Astrocyte (in vitro differentiated cells and primary cell): ENCODE measurements around the gene FGFRL1. TPM values are rescaled to one million over a fixed set of nuclear protein-coding genes. Genes with fewer than 3 reads are reported as not detected.

Experiments
- DNase-seq: peaks from one replicate; pipeline ENCODE4 v3.0.0-alpha.2; 2010; ENCODE audit warnings: low read depth
- FAIRE-seq: peaks from 2 replicates; lab custom pipeline; 2011; peaks lifted over from hg19 to GRCh38; lab: Jason Lieb, UNC
- H2AFZ ChIP-seq: 2 replicates; pipeline ENCODE4 v1.6.0; 2012; ENCODE audit warnings: low read depth, low read length, inconsistent platforms
- H3K27ac ChIP-seq: 2 replicates; pipeline ENCODE4 v1.5.1; 2011; ENCODE audit warnings: low read depth, low read length, inconsistent platforms
- H3K27me3 ChIP-seq: 2 replicates; pipeline ENCODE4 v1.6.0; 2011; ENCODE audit warnings: low read length, inconsistent platforms; ENCODE audit not compliant: insufficient read depth
- H3K36me3 ChIP-seq: 2 replicates; pipeline ENCODE4 v1.5.1; 2011; ENCODE audit warnings: low read length, inconsistent platforms; ENCODE audit not compliant: insufficient read depth
- H3K4me1 ChIP-seq: 2 replicates; pipeline ENCODE4 v1.5.1; 2011; ENCODE audit warnings: low read length, inconsistent platforms; ENCODE audit not compliant: insufficient read depth
- H3K4me2 ChIP-seq: 2 replicates; pipeline ENCODE4 v1.6.0; 2012; ENCODE audit warnings: low read length, inconsistent platforms
- H3K4me3 ChIP-seq: 2 replicates; pipeline ENCODE4 v1.5.1; 2011; ENCODE audit warnings: low read depth, mild to moderate bottlenecking, low read length, inconsistent platforms; ENCODE audit not compliant: insufficient read depth
- H3K79me2 ChIP-seq: 2 replicates; pipeline ENCODE4 v1.6.0; 2012; ENCODE audit warnings: mild to moderate bottlenecking, low read length, inconsistent platforms; ENCODE audit not compliant: insufficient read depth
- H3K9ac ChIP-seq: 2 replicates; pipeline ENCODE4 v1.6.0; 2012; ENCODE audit warnings: mild to moderate bottlenecking, low read length, inconsistent platforms
- H3K9me3 ChIP-seq: 2 replicates; pipeline ENCODE4 v1.5.1; 2012; ENCODE audit warnings: low read depth, mild to moderate bottlenecking, low read length, inconsistent platforms; ENCODE audit not compliant: insufficient read depth
- H4K20me1 ChIP-seq: 2 replicates; pipeline ENCODE4 v1.6.0; 2012; ENCODE audit warnings: low read length, inconsistent platforms; ENCODE audit not compliant: insufficient read depth
- H3K27ac Mint-ChIP-seq: one replicate; pipeline ENCODE4 v1.8.0; 2021; ENCODE audit warnings: mild to moderate bottlenecking, mixed read lengths; ENCODE audit not compliant: unreplicated experiment
- H3K27me3 Mint-ChIP-seq: one replicate; pipeline ENCODE4 v1.8.0; 2021; ENCODE audit warnings: low read depth, mixed read lengths; ENCODE audit not compliant: unreplicated experiment
- H3K36me3 Mint-ChIP-seq: one replicate; pipeline ENCODE4 v1.8.0; 2021; ENCODE audit warnings: low read depth, mixed read lengths; ENCODE audit not compliant: unreplicated experiment
- H3K4me1 Mint-ChIP-seq: one replicate; pipeline ENCODE4 v1.8.0; 2021; ENCODE audit warnings: low read depth, mixed read lengths; ENCODE audit not compliant: unreplicated experiment
- H3K4me3 Mint-ChIP-seq: one replicate; pipeline ENCODE4 v1.8.0; 2021; ENCODE audit warnings: mild to moderate bottlenecking, moderate library complexity, mixed read lengths; ENCODE audit not compliant: unreplicated experiment
- H3K9me3 Mint-ChIP-seq: one replicate; pipeline ENCODE4 v1.8.0; 2021; ENCODE audit warnings: mild to moderate bottlenecking, mixed read lengths; ENCODE audit not compliant: unreplicated experiment
- EZH2 ChIP-seq: IDR thresholded peaks from 2 replicates; pipeline ENCODE4 v1.6.1; 2012; ENCODE audit warnings: mild to moderate bottlenecking, low read length, inconsistent platforms; ENCODE audit not compliant: insufficient read depth
- total RNA-seq: library from RNA; stranded (reverse); gene quantifications from 2 replicates; pipeline ENCODE4 v1.2.1, GENCODE V29; 2021
- TF ChIP-seq, protein P1 (sequence below): IDR thresholded peaks from 2 replicates; pipeline ENCODE4 v1.5.1; 2011; ENCODE audit warnings: low read depth, mild to moderate bottlenecking, inconsistent platforms, low read length, moderate library complexity; ENCODE audit not compliant: insufficient read depth

FGFRL1 gene
- total RNA-seq, 1 donor from 2014 or later: 64.2 TPM

DNA sequence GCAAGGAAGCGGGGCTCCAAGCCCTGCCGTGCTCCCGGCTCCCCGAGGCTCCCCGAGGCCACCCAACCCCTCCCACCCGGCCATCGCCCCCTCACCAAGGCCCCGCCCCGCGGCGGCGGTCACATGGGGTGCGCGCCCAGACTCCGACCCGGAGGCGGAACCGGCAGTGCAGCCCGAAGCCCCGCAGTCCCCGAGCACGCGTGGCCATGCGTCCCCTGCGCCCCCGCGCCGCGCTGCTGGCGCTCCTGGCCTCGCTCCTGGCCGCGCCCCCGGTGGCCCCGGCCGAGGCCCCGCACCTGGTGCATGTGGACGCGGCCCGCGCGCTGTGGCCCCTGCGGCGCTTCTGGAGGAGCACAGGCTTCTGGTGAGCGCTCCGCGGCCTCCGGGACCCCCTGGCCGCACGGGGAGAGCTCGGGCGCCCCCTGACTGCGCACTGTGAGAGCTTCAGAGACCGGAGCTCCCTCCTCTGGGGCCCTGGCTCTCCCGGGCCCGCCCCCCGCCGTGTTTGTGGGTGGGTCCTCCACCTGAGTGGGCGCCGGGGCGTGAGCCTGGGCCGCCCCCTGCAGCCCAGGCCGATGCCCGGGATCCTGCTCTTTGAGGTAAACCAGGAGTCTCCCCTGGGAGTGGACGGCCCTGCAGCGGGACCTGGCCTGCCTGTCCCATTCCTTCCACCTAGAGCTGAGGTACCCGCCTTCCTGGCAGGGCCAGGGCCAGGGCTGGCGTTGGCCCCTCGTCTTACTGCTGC lies 24.4 kb upstream of the FGFRL1 start, which contains the start of gene IDUA:
TSS of gene IDUA (plus strand) at position 166 of the 745 bp plus-strand sequence. CDS start at position 207, 41 bp downstream.
- Histone ChIP-seq H3K27ac (peak within 1 kb of the TSS; percentile 31), H4K20me1 (peaks cover 9% of the 10 kb centered on the region), H3K4me1 (peaks cover 24% of the 10 kb centered on the region), H3K9ac (peak within 1 kb of the TSS; percentile 83), H3K9me3 (no peaks in the 10 kb centered on the region), H2AFZ (peak within 1 kb of the TSS; percentile 88), H3K4me3 (peak within 1 kb of the TSS; percentile 80), H3K36me3 (no peaks in the 10 kb centered on the region), H3K79me2 (no peaks in the 10 kb centered on the region), H3K4me2 (peak within 1 kb of the TSS; percentile 99), H3K27me3 (no peaks in the 10 kb centered on the region)
- no peak for TF ChIP-seq EZH2
- TF ChIP-seq, protein P1, sequence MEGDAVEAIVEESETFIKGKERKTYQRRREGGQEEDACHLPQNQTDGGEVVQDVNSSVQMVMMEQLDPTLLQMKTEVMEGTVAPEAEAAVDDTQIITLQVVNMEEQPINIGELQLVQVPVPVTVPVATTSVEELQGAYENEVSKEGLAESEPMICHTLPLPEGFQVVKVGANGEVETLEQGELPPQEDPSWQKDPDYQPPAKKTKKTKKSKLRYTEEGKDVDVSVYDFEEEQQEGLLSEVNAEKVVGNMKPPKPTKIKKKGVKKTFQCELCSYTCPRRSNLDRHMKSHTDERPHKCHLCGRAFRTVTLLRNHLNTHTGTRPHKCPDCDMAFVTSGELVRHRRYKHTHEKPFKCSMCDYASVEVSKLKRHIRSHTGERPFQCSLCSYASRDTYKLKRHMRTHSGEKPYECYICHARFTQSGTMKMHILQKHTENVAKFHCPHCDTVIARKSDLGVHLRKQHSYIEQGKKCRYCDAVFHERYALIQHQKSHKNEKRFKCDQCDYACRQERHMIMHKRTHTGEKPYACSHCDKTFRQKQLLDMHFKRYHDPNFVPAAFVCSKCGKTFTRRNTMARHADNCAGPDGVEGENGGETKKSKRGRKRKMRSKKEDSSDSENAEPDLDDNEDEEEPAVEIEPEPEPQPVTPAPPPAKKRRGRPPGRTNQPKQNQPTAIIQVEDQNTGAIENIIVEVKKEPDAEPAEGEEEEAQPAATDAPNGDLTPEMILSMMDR: no peak
- Mint-ChIP-seq H3K27me3 (no peaks in the 10 kb centered on the region), H3K36me3 (peaks cover 6% of the 10 kb centered on the region), H3K4me1 (peaks cover 8% of the 10 kb centered on the region), H3K4me3 (peak within 1 kb of the TSS; percentile 94), H3K27ac (peak within 1 kb of the TSS; percentile 78), H3K9me3 (no peaks in the 10 kb centered on the region)
- peak; percentile 45 for DNase-seq
- no peak for FAIRE-seq

DNA sequence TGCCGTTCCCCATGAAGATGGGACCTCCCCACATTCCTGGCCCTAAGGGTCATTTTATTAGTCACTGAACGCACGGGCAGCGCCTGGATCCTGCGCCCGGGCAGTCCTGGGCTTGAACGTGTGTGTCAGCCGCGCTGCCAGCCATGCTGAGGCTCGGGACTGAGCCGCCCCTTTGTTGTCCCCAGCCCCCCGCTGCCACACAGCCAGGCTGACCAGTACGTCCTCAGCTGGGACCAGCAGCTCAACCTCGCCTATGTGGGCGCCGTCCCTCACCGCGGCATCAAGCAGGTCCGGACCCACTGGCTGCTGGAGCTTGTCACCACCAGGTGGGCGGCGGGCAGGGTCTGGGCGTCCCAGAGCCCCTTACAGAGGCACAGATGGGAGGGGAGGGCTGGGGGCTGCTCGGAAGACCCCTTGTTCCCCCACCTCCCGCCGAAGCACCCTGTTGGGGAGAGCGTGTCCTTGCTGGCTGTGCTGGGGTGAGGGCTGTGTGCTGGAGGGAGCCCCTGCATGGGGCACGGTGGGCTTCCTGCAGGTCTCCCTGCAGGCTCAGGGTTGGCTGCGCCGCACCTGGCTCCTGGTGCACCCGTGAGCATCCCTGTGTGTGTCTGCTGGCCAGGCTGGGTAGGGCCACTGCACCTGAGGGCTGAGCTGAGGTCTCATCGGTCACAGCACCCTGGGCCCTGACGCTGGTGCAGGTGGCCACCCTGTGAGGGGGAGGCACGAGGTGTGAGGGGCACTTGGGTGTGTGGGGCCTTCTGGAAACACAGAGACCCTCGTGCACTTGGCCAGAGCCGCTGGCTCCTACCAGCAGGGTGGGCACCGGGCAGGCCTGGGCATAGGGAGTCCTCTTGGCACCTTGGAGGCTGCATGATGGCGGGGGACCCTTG lies 23.6 kb upstream of the FGFRL1 start:
- H3K4me2 ChIP-seq: peak overlapping the region; percentile 99

More for the DNA sequence above, 23.6 kb upstream of the FGFRL1 start:
- Mint-ChIP-seq H3K9me3 (no peaks in the 10 kb centered on the region), H3K27me3 (no peaks in the 10 kb centered on the region), H3K4me1 (peaks cover 8% of the 10 kb centered on the region), H3K36me3 (peaks cover 3% of the 10 kb centered on the region), H3K27ac (no peak overlapping the region), H3K4me3 (peak overlapping the region; percentile 83)
- Histone ChIP-seq H3K4me1 (peaks cover 24% of the 10 kb centered on the region), H4K20me1 (peaks cover 9% of the 10 kb centered on the region), H3K36me3 (no peaks in the 10 kb centered on the region), H3K9me3 (no peaks in the 10 kb centered on the region), H3K27me3 (no peaks in the 10 kb centered on the region), H2AFZ (peak overlapping the region; percentile 88), H3K79me2 (no peaks in the 10 kb centered on the region), H3K4me3 (peak overlapping the region; percentile 80), H3K27ac (no peak overlapping the region), H3K9ac (peak overlapping the region; percentile 83)
- FAIRE-seq (no peak), DNase-seq (no peak)
- no peak for TF ChIP-seq EZH2
- TF ChIP-seq, protein P1: no peak
